ENCODE data around the gene PRKCE. TPM values are rescaled to one million over a fixed set of nuclear protein-coding genes. Genes with fewer than 3 reads are reported as not detected.
A peak's percentile ranks its signal among the peaks of the same experiment; 100 is the strongest.

The PRKCE gene
- total RNA-seq, 5 donors from 2014 or later (not counting 1 experiment from before 2014, with no cell fraction given) = 16.5 to 29.8 (median 23.4) TPM

DNA sequence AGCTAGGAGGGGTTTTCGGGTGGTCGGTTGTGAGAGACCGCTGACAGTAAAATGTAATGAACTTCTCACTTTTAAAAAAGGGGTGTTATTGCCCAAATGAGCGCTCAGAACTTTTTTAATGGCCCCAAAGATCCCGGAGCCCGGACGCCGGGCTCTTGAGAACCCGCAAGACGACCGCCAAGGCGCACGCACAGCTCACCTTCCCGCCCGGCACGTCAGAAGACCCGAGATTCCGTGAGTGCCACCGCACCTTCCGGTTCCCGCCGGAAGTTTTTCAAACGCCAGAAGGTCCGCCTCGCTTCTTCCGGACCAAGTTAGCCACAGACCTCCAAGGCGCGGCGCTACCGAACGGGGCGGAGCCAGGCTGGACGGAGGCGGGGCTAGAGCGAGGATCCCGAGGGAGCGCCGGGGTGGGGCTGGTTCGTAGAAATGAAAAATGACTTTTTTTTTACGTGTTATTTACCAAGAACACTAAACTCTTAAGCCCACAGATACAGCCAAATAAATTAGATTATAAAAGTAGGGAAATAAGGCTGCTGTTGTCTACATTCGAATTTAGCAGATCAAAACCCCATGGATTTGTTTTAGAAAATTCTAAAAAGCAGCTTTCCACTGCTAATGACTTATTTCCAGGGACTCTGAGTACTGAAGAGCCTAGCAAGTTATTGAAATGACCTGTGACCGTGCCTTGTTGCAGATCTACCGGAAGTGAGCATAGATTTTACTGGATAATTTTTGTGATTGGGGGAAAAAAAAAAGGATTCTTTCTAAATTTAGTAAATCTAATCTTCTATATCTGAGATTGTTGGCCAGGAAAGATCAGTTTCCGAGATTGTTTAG is 40.2 kb upstream of the PRKCE start, which contains the start of gene SRBD1:
TSS of gene SRBD1 (minus strand) at position 248 of the 840 bp plus-strand sequence. CDS start 5,826 bp downstream, outside the sequence.
- ChIA-PET CTCF (interaction anchor here (0.6 to 1.6 kb wide), 5 partner anchors 27 to 628 kb away, joined by 3 to 5 read pairs (median 4); no protein-coding TSS in a partner anchor), POLR2A (interaction anchor here in 1 of 2 donors (0.7 kb wide), 1 partner anchor 44 kb away, joined by 3 read pairs; no protein-coding TSS in a partner anchor)
- no peaks in the 10 kb centered on the region for H3K27me3 ChIP-seq (replicated peaks in 1 of 2; ENCODE audit: control insufficient read depth in 2 of 2, extremely low read depth in 1 of 2, insufficient read depth in 2 of 2, low read length in 1 of 2)
- ATAC-seq (replicated peaks in 1 of 4) (peak; percentile 87 to 93 (median 91)), DNase-seq (peak; percentile 62 to 91 (median 74))
- no peaks in the 10 kb centered on the region for H3K36me3 ChIP-seq (ENCODE audit: control insufficient read depth in 2 of 2, extremely low read depth in 1 of 2, insufficient read depth in 1 of 2, low read length in 1 of 2)
- peaks cover 0 to 6% of the 10 kb centered on the region in 2 experiments for H3K4me1 ChIP-seq (ENCODE audit: control insufficient read depth in 1 of 2, extremely low read depth in 1 of 2, insufficient read depth in 2 of 2, low read length in 2 of 2)
- peak within 1 kb of the TSS; percentile 65 to 85 for H3K4me3 ChIP-seq (ENCODE audit: control insufficient read depth in 1 of 2, extremely low read depth in 1 of 2, low read length in 1 of 2)
- H3K9me3 ChIP-seq = no peaks in the 10 kb centered on the region
- H3K4me3 Mint-ChIP-seq = peak within 1 kb of the TSS; percentile 96 to 98 (median 97)
- WGBS (ENCODE audit: insufficient coverage) = 5% methylated on average over 31 of the region's 44 CpGs
- H3K27ac ChIP-seq (ENCODE audit: low read length) = peak within 1 kb of the TSS; percentile 77
- H3K36me3 Mint-ChIP-seq = no peaks in the 10 kb centered on the region
- no peaks in the 10 kb centered on the region for H3K9me3 Mint-ChIP-seq
- H3K4me1 Mint-ChIP-seq = peaks cover 24 to 32% (median 26%) of the 10 kb centered on the region in 3 donors
- H3K27me3 Mint-ChIP-seq = no peaks in the 10 kb centered on the region
- peak within 1 kb of the TSS; percentile 93 to 96 for H3K27ac Mint-ChIP-seq

DNA sequence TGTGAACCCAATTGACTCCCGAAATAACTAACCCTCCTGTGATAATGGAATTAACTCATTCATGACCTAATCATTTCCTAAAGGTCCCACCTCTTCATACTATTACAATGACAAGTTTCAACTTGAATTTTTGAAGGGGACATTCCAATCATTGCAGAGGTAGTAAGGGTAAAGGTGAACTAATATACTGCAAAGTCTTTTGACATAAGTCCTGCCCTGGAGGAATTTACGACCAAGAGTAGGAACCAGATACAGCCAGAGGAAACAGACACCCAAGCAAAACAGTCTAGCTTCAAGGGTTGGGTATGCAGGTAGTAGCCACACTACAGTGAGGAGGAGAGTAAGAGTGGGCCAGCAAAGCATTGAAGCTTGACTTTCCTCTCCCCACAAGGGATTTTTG is 39.2 kb upstream of the PRKCE start:
- DNase-seq (no peak), ATAC-seq (replicated peaks in 1 of 4) (no peak)
- no peaks in the 10 kb centered on the region for H3K27me3 Mint-ChIP-seq
- H3K36me3 ChIP-seq (ENCODE audit: control insufficient read depth in 2 of 2, extremely low read depth in 1 of 2, insufficient read depth in 1 of 2, low read length in 1 of 2) = no peaks in the 10 kb centered on the region
- peak overlapping the region in 1 of 3 donors; percentile 97 for H3K4me3 Mint-ChIP-seq
- no peaks in the 10 kb centered on the region for H3K9me3 ChIP-seq
- no peak overlapping the region for H3K27ac ChIP-seq (ENCODE audit: low read length)
- ChIA-PET POLR2A (interaction anchor here in 1 of 2 donors (0.6 kb wide), 1 partner anchor 731 kb away, joined by 4 read pairs; no protein-coding TSS in a partner anchor), CTCF (no interaction called here)
- H3K4me1 Mint-ChIP-seq = peaks cover 24 to 32% (median 26%) of the 10 kb centered on the region in 3 donors
- no peaks in the 10 kb centered on the region for H3K9me3 Mint-ChIP-seq
- H3K36me3 Mint-ChIP-seq = no peaks in the 10 kb centered on the region
- no CpG with 5 or more reads among the region's 2 CpGs for WGBS (ENCODE audit: insufficient coverage)
- H3K27ac Mint-ChIP-seq = peak overlapping the region; percentile 19 to 96
- peaks cover 0 to 6% of the 10 kb centered on the region in 2 experiments for H3K4me1 ChIP-seq (ENCODE audit: control insufficient read depth in 1 of 2, extremely low read depth in 1 of 2, insufficient read depth in 2 of 2, low read length in 2 of 2)
- no peak overlapping the region for H3K4me3 ChIP-seq (ENCODE audit: control insufficient read depth in 1 of 2, extremely low read depth in 1 of 2, low read length in 1 of 2)
- no peaks in the 10 kb centered on the region for H3K27me3 ChIP-seq (replicated peaks in 1 of 2; ENCODE audit: control insufficient read depth in 2 of 2, extremely low read depth in 1 of 2, insufficient read depth in 2 of 2, low read length in 1 of 2)

DNA sequence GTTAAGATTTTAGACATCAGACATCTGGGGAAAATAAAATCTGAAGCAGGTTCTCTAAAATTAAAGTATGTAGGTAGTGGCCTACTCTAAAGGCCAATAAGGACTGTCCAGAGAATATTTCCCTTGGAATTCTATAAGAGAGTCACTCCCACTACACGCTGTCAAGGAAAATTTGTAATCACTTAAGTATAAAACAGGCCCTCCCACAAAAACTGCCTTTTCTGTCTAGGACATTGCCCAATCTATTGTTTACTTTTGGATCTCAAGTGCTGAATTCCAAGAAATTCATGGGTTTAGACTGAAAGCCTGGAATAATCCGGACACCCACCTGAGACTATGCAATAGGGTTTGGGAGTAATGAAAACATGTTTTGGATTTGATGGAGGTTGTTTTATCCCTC is 38.7 kb upstream of the PRKCE start:
- Mint-ChIP-seq H3K9me3 (no peaks in the 10 kb centered on the region), H3K27ac (peak overlapping the region in 1 of 2 donors; percentile 14), H3K36me3 (no peaks in the 10 kb centered on the region), H3K4me1 (peaks cover 24 to 31% (median 24%) of the 10 kb centered on the region in 3 donors), H3K27me3 (no peaks in the 10 kb centered on the region), H3K4me3 (no peak overlapping the region)
- ChIA-PET POLR2A (interaction anchor here in 1 of 2 donors (0.6 kb wide), 1 partner anchor 731 kb away, joined by 4 read pairs; no protein-coding TSS in a partner anchor), CTCF (interaction anchor here in 1 of 2 donors (0.5 kb wide), 1 partner anchor 39 kb away, joined by 7 read pairs; no protein-coding TSS in a partner anchor)
- WGBS (ENCODE audit: insufficient coverage) = 86% methylated on average over 1 of the region's 2 CpGs
- no peaks in the 10 kb centered on the region for H3K27me3 ChIP-seq (replicated peaks in 1 of 2; ENCODE audit: control insufficient read depth in 2 of 2, extremely low read depth in 1 of 2, insufficient read depth in 2 of 2, low read length in 1 of 2)
- no peaks in the 10 kb centered on the region for H3K36me3 ChIP-seq (ENCODE audit: control insufficient read depth in 2 of 2, extremely low read depth in 1 of 2, insufficient read depth in 1 of 2, low read length in 1 of 2)
- H3K27ac ChIP-seq (ENCODE audit: low read length) = no peak overlapping the region
- H3K4me1 ChIP-seq (ENCODE audit: control insufficient read depth in 1 of 2, extremely low read depth in 1 of 2, insufficient read depth in 2 of 2, low read length in 2 of 2) = peaks cover 0 to 6% of the 10 kb centered on the region in 2 experiments
- DNase-seq = no peak
- no peak overlapping the region for H3K4me3 ChIP-seq (ENCODE audit: control insufficient read depth in 1 of 2, extremely low read depth in 1 of 2, low read length in 1 of 2)
- ATAC-seq (replicated peaks in 1 of 4) = no peak
- H3K9me3 ChIP-seq = no peaks in the 10 kb centered on the region

GRCh38 chr2:45614330-45614729 is 37.1 kb upstream of the PRKCE start:
- Mint-ChIP-seq H3K36me3 (no peaks in the 10 kb centered on the region), H3K4me3 (no peak overlapping the region), H3K9me3 (no peaks in the 10 kb centered on the region), H3K27me3 (peaks cover 0 to 2% of the 10 kb centered on the region in 2 donors), H3K27ac (no peak overlapping the region), H3K4me1 (peaks cover 13 to 23% (median 15%) of the 10 kb centered on the region in 3 donors)
- DNase-seq (no peak), ATAC-seq (replicated peaks in 1 of 4) (no peak)
- WGBS (ENCODE audit: insufficient coverage) = 100% methylated on average over 1 of the region's 1 CpG
- peaks cover 0 to 6% of the 10 kb centered on the region in 2 experiments for H3K4me1 ChIP-seq (ENCODE audit: control insufficient read depth in 1 of 2, extremely low read depth in 1 of 2, insufficient read depth in 2 of 2, low read length in 2 of 2)
- no peaks in the 10 kb centered on the region for H3K9me3 ChIP-seq
- ChIA-PET CTCF (interaction anchor here in 1 of 2 donors (0.6 to 0.8 kb wide), 2 partner anchors 164 to 977 kb away, joined by 3 read pairs; no protein-coding TSS in a partner anchor), POLR2A (no interaction called here)
- no peaks in the 10 kb centered on the region for H3K36me3 ChIP-seq (ENCODE audit: control insufficient read depth in 2 of 2, extremely low read depth in 1 of 2, insufficient read depth in 1 of 2, low read length in 1 of 2)
- H3K4me3 ChIP-seq (ENCODE audit: control insufficient read depth in 1 of 2, extremely low read depth in 1 of 2, low read length in 1 of 2) = no peak overlapping the region
- peaks cover 0 to 3% of the 10 kb centered on the region in 2 experiments for H3K27me3 ChIP-seq (replicated peaks in 1 of 2; ENCODE audit: control insufficient read depth in 2 of 2, extremely low read depth in 1 of 2, insufficient read depth in 2 of 2, low read length in 1 of 2)
- no peak overlapping the region for H3K27ac ChIP-seq (ENCODE audit: low read length)

DNA sequence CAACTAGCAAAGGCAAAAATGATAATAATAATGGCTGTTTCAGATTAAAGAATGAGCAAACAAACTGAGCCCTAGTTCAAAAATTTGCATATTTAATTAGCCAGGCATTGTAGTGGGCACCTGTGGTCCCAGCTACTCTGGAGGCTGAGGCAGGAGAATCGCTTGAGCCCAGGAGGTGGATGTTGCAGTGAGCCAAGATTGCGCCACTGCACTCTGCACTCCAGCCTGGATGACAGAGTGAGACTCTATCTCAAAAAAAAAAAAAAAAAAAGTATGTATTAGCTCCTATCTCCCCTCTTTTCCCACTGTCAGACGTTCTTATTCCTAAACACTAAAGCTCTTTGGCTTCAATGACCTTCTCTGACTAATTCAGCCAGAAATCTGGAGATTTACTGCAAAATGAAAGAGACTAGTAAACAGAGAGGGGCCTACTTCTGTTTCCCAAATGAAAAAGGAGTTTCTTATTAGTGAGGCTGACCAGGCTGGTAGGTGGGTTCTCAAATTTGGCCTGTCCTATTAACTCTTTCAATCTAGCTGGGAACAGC is 36.5 kb upstream of the PRKCE start:
- peaks cover 0 to 3% of the 10 kb centered on the region in 2 experiments for H3K27me3 ChIP-seq (replicated peaks in 1 of 2; ENCODE audit: control insufficient read depth in 2 of 2, extremely low read depth in 1 of 2, insufficient read depth in 2 of 2, low read length in 1 of 2)
- Mint-ChIP-seq H3K4me1 (peaks cover 7 to 18% (median 9%) of the 10 kb centered on the region in 3 donors), H3K4me3 (no peak overlapping the region), H3K36me3 (no peaks in the 10 kb centered on the region), H3K27ac (no peak overlapping the region), H3K9me3 (no peaks in the 10 kb centered on the region), H3K27me3 (peaks cover 0 to 6% of the 10 kb centered on the region in 2 donors)
- no CpG with 5 or more reads among the region's 3 CpGs for WGBS (ENCODE audit: insufficient coverage)
- ChIA-PET CTCF (interaction anchor here in 1 of 2 donors (0.8 kb wide), 1 partner anchor 164 kb away, joined by 3 read pairs; no protein-coding TSS in a partner anchor), POLR2A (no interaction called here)
- ATAC-seq (replicated peaks in 1 of 4) = no peak
- H3K27ac ChIP-seq (ENCODE audit: low read length) = no peak overlapping the region
- no peaks in the 10 kb centered on the region for H3K36me3 ChIP-seq (ENCODE audit: control insufficient read depth in 2 of 2, extremely low read depth in 1 of 2, insufficient read depth in 1 of 2, low read length in 1 of 2)
- peaks cover 0 to 3% of the 10 kb centered on the region in 2 experiments for H3K4me1 ChIP-seq (ENCODE audit: control insufficient read depth in 1 of 2, extremely low read depth in 1 of 2, insufficient read depth in 2 of 2, low read length in 2 of 2)
- no peaks in the 10 kb centered on the region for H3K9me3 ChIP-seq
- H3K4me3 ChIP-seq (ENCODE audit: control insufficient read depth in 1 of 2, extremely low read depth in 1 of 2, low read length in 1 of 2) = no peak overlapping the region
- no peak for DNase-seq
